HEK293T (cell line): Measurements from ENCODE around the gene ZNF780A.

ENCODE experiments used
- BHLHE40 ChIP-seq: fragments of 450-650 bp; IDR thresholded peaks from 2 replicates; pipeline ENCODE4 v1.6.1; 2016; ENCODE audit warnings: mild to moderate bottlenecking, moderate library complexity, borderline replicate concordance
- ELF4 ChIP-seq: fragments of 450-650 bp; IDR thresholded peaks from 2 replicates; pipeline ENCODE4 v1.6.1; 2017; ENCODE audit warnings: antibody characterized with exemption
- TARDBP ChIP-seq: fragments of 450-650 bp; IDR thresholded peaks from 2 replicates; pipeline ENCODE4 v1.6.1; 2016

GRCh38 chr19:40026597-40026970, 64.2 kb downstream of the ZNF780A start:
- TF ChIP-seq TARDBP (no peak), ELF4 (no peak), BHLHE40 (no peak)
